Amniotic epithelial cell (primary cell): ENCODE data around the gene TLNRD1.

Source experiments
- DNase-seq: peaks from one replicate; pipeline ENCODE4 v3.0.0-alpha.2; 2010; ENCODE audit warnings: low read depth

The TLNRD1 gene

GRCh38 chr15:81029414-81030300 is 28.9 kb downstream of the TLNRD1 start:
- DNase-seq: peak; percentile 13

DNA sequence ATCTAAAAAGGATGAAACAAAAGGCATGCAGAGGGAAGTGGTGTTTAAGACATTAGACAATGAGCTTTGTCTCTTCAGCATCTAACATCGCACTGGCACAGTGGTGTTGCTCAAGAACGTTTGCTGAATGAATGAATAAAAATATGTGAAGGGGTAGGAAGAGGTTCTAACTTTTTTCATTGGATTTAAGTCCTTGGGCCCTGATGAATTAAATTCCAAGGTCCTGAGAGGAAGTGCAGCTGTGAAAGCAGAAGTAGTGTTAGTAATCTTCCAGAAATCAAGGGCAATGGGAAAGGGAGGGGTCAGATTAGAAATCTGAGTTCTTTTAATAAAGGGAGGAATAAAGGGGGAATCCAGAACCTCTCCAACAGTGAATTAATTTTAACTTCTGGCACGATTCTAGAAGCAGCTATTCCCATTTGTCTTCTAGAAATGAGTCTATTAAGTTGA is 29.6 kb downstream of the TLNRD1 start:
- no peak for DNase-seq

GRCh38 chr15:81031203-81031602 is 30.5 kb downstream of the TLNRD1 start:
- DNase-seq: no peak

- no peak for DNase-seq
Observed at GRCh38 chr15:81032355-81032754, 31.6 kb downstream of the TLNRD1 start.

DNA sequence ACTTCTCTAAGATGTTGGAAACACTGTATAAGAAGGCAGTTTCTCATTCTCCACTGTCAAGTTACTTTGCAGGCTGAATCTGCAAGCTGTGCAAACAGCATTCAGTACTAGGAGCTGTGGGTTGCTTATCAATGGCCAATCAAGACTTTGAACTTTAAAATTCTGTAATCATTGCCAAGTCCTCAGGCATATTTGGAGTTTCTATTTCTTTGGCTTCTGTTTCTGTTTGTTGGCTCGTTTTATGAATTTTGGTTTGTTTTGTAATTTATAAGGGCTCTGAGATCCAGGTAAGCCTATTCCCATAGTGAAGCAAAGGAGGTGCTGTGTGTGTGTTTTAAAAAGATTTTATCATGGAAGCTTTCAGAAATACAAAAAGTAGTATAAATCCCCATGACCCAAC is 32.1 kb downstream of the TLNRD1 start:
- DNase-seq: no peak

DNA sequence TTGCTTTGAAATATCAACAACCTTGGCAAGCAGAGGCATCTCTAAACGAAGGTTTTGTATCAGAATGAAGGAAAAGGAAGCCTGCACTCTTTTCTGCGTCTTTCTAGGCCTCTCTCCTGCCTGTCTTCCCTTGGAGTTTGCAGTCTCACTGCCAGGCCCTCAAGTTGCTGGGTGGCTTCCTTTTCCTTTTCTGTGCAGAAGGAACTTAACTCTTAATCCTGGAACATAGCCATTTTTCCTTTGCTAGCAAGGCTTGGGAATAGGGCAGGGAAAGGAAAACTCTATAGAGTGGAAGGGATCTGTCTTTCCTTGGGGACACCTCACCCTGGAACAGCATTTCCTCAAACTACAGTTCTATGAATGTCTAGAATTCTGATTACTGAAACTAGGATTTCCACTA is 32.8 kb downstream of the TLNRD1 start:
- DNase-seq: no peak

- no peak for DNase-seq
Observed at GRCh38 chr15:81037952-81038743, 37.4 kb downstream of the TLNRD1 start.

DNA sequence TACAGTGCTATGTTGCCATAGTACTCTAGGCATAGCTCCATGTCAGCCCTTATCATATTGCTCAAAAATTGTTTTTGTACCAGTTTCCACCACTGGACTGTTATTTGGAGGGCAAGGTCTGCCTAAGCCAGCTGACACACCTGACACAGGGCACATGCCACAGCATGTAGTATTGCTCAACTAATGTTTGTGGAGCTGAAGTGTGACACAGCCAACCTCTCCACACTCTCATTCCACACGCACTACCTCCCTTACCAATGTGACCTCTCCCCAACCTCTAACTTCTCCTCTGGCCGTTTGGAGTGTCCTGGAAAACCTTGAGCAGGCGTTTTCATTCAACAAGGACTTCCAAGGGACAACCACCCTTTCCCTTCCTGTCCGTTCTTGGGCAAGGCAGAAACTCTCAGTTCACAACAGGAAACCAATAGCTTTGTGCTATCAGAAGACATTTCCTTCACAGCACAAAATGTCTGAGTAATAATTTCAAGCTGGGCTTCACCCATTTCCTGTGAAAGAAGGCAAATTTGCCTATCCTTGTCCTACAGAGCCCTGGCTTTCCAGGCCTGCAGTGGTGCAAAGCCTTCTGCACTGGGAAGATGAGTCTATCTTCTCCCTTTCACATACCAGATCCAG is 38.4 kb downstream of the TLNRD1 start:
- no peak for DNase-seq

- no peak for DNase-seq
Observed at GRCh38 chr15:81040757-81041156, 40.0 kb downstream of the TLNRD1 start.

DNA sequence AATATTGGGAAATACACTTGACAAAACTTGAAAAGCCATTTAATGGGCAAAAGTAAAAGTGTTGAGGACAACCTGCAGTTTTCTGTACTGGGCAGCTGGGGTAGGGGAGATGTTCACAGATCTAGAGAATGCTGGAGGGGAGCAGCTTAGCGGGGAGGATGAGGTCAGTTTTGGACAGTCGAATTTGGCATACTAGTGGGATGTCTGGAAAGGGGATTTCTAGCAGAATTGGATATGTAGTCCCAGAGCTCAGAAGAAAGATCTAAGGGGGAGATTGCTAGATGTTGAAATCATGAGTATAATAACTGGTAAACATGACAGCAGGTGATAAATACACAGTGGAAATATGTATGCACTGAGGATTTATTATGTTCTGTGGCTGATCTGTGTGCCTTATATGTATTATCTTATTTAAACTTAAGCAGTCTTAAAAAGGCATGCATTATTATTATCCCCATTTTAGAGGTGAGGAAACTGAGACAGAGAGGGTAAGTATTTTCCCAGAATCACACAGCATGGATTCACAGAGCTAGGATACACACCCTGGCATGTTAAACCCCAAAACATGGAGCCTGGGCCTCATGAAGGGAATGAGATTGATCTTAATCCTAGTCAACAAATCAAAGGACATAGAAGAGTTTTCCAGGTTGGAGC is 42.7 kb downstream of the TLNRD1 start:
- DNase-seq: no peak

DNA sequence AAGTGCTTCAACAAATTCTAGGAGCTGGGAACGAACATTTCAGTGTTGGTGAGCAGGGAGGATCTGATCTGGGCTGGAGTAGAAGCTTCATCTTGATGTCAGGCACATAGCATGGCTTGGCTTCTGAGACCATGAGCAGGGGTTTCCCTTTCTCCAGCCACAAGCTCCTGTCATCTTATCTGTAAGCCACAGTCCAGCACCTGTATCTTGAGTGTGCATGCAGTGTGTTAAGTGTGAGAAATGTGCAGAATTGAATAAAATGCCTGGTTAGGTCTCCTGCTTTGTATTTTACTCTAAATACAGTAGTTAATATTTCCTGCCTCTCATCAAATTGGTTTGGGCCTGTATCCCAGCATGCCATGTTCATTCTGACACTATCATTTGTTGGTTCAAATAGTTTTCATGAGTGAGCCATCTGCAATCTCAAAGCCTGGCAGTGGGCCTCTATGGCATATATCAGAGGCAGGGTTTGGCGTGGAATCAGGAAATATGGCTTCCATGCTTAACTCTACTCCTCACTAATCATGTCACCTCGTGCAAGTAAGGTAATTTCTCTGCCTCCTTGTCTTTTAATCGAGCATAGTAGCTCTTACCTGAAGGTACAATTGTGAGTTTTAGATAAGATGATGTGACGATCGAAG is 43.3 kb downstream of the TLNRD1 start:
- no peak for DNase-seq

GRCh38 chr15:81046290-81046689 is 45.6 kb downstream of the TLNRD1 start:
- no peak for DNase-seq

DNA sequence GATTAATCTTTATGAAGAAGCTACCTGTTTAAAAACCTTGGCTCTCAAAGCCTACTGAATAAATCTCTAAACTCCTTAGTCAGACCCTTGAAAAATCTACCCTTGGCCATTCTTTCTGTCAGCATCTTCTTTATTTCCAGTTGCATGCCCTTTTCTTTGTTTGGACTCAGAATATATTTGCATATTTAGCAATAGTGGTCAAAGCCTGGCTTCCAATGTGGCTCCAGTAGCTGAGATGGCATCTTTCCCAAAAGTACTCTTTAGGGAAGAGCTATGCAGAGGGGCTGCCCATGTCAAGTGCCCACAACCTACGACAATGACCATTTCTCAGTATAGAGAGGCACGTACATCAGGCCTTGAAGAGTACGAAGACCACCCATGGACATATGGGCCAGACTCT is 47.2 kb downstream of the TLNRD1 start:
- DNase-seq: no peak

DNA sequence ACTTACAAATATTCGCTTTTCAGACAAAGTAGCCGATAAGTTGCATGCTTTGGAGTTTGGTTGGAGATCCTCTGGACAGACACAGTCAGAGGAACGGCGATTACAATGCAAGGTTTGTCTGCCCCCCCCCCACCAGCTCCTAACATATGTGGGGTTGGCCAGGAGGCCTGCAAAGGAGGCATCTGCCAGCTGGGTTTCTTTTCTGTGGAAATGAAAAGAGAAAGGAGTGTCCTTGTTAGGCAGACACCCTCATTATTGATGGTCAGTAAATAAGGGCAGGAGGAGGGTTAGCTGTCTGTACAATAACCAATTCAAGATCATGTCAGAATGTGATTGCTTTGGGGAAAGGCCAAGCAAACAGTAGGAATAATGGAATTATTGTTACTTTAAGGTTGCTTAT is 49.1 kb downstream of the TLNRD1 start:
- DNase-seq: no peak

DNA sequence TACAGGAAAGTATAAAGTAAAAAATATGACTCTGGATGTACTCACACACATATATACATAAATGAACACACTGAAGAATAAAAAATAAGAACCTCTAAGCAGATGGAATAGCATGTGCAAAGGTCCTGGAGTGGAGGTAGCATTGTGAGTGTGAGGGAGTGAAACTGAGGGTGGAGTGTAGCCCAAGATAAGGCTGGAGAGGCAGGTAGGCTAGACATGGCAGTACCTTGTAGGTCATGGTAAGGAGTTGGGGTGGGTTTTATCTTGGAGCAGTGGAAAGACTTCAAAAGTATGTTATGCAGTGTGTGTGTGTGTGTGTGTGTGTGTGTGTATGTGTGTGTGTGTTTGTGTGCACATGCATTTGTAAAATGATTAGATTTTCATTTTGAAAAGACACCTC is 49.5 kb downstream of the TLNRD1 start:
- DNase-seq: no peak

- no peak for DNase-seq
Observed at GRCh38 chr15:81050805-81051204, 50.1 kb downstream of the TLNRD1 start.

DNA sequence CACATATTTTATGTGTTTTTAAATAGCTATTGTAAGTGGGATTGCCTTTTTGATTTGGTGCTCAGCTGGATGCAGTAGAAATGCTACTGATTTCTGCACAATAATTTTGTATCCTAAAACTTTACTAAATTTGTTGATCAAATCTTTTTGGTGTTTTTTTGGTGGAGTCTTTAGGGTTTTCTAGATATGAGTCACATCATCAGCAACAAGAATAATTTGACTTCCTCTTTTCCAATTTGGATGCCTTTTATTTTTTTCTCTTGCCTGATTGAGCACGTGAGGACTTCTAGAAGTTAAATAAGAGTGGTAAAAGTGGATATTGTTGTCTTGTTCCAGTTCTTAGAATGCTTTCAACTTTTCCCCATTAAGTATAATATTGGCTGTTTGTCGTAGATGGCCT is 51.3 kb downstream of the TLNRD1 start:
- DNase-seq: no peak

- no peak for DNase-seq
Observed at GRCh38 chr15:81053621-81054020, 52.9 kb downstream of the TLNRD1 start.

- peak; percentile 19 for DNase-seq
Observed at GRCh38 chr15:81054236-81054635, 53.5 kb downstream of the TLNRD1 start.
